Pancreas (tissue), 10 donors: Measurements from ENCODE around the gene GAS7. TPM values are rescaled to one million over a fixed set of nuclear protein-coding genes. Genes with fewer than 3 reads are reported as not detected.

ENCODE experiments used
- ATAC-seq, 4 donors: fragments of 200-7000 bp; cut with Tn5 transposase; one replicate each; pipeline versions ENCODE4 v1.8.0 to v1.9.1; 2020; ENCODE audit warnings: mild to moderate bottlenecking in 4 of 4, moderate library complexity in 4 of 4
- DNase-seq, 6 donors: peaks; one replicate each; pipeline ENCODE4 v3.0.0-alpha.2; 2020
- FAIRE-seq: peaks from 2 replicates; lab custom pipeline; 2012; peaks lifted over from hg19 to GRCh38; lab: Jason Lieb, UNC
- H3K27ac ChIP-seq, 4 donors: fragments of 200-600 bp; sonication (generic); 1 replicate in 3 of 4; 2 replicates in 1 of 4; pipeline versions ENCODE4 v1.5.0 to v1.8.0; 2020
- H3K27me3 ChIP-seq, 4 donors: fragments of 200-600 bp; one replicate each; pipeline ENCODE4 v1.8.0; 2021
- H3K36me3 ChIP-seq, 3 donors: fragments of 200-600 bp; sonication (generic) in 1 of 3; one replicate each; pipeline versions ENCODE4 v1.5.0 to v1.8.0; 2020 to 2021
- H3K4me1 ChIP-seq, 3 donors: fragments of 200-600 bp; one replicate each; pipeline ENCODE4 v1.8.0; 2021
- H3K4me3 ChIP-seq, 4 donors: fragments of 200-600 bp; sonication (generic) in 2 of 4; one replicate each; pipeline versions ENCODE4 v1.5.0 to v1.8.0; 2020 to 2021
- H3K9me3 ChIP-seq, 4 donors: fragments of 200-600 bp; one replicate each; pipeline ENCODE4 v1.8.0; 2021
- CTCF ChIP-seq, 4 donors: fragments of 200-600 bp; sonication (generic) in 3 of 4; IDR thresholded peaks; one replicate each; pipeline versions ENCODE4 v1.5.0 to v1.8.0; 2021; ENCODE audit warnings: antibody characterized with exemption in 4 of 4
- WGBS, 2 donors: extraction: QIAGEN DNeasy Blood & Tissue Kit; methylation state at CpG; one replicate each; pipeline ENCODE4 v1.1.7; 2013; 5-methylcytosine and 5-hydroxymethylcytosine counted together
- intact Hi-C, 3 donors: fragments of 100-400 bp; cut with DNase I; formaldehyde crosslinking; loops; one replicate each; pipeline versions ENCODE4 v1.11.1 to v1.14.2; 2022
- polyA plus RNA-seq, 2 donors: library from polyadenylated mRNA; stranded (reverse); fragments of 200-250 nt; gene quantifications; one replicate each; pipeline ENCODE4 v1.2.3, GENCODE V29; 2013
- total RNA-seq, 6 donors: library from RNA; stranded (reverse); fragmentation: NEBNext Ultra II Directional in 4 of 6; extraction: Animal tissue kit (Norgen Biotek cat#: 25700) in 4 of 6; gene quantifications; one replicate each; pipeline versions ENCODE4 v1.2.1 to v1.2.4, GENCODE V29; 2021 to 2023
- donor health status: healthy with polysubstance abuse.
- donor health status: DM: no; HTN: no; CAD: no; lungs with moderate emphysema.
- donor health status: DM: no; HTN: no; CAD: no.
- donor health status: control.
- donor health status: control.
- donor health status: Bipolar disorder and iron deficiency.
- donor health status: DM: yes; HTN: yes; CAD: no.
- donor health status: DM: no; HTN: no; CAD: no.
- donor health status: DM: no; HTN: no; CAD: no.
- donor health status: DM: yes; HTN: yes; CAD: no.

The GAS7 gene
- total and polyA plus RNA-seq, 8 donors, result 1.9 to 22.9 (median 3.7) TPM

GRCh38 chr17:10166176-10166935, 32.0 kb downstream of the GAS7 start:
- FAIRE-seq, result no peak
- Histone ChIP-seq H3K9me3 (no peaks in the 10 kb centered on the region), H3K4me1 (no peaks in the 10 kb centered on the region), H3K27me3 (no peaks in the 10 kb centered on the region), H3K4me3 (no peak overlapping the region), H3K27ac (no peak overlapping the region), H3K36me3 (no peaks in the 10 kb centered on the region)
- WGBS, 2 donors, result 65 to 72% methylated on average over 7 of the region's 7 CpGs
- intact Hi-C loops, result no loop called here
- no peak for DNase-seq
- ATAC-seq, result no peak
- no peak for TF ChIP-seq CTCF (IDR thresholded peaks at IDR 0.05)

GRCh38 chr17:10162096-10162495, 36.3 kb downstream of the GAS7 start:
- intact Hi-C loops, result no loop called here
- Histone ChIP-seq H3K4me3 (no peak overlapping the region), H3K9me3 (no peaks in the 10 kb centered on the region), H3K27ac (no peak overlapping the region), H3K4me1 (no peaks in the 10 kb centered on the region), H3K27me3 (no peaks in the 10 kb centered on the region), H3K36me3 (no peaks in the 10 kb centered on the region)
- 62 to 72% methylated on average over 5 of the region's 5 CpGs for WGBS, 2 donors
- DNase-seq (no peak), FAIRE-seq (no peak), ATAC-seq (no peak)
- no peak for TF ChIP-seq CTCF (IDR thresholded peaks at IDR 0.05)

- no peak for TF ChIP-seq CTCF (IDR thresholded peaks at IDR 0.05)
- H3K36me3 ChIP-seq, result no peaks in the 10 kb centered on the region
- intact Hi-C loops, result no loop called here
- ATAC-seq (no peak), FAIRE-seq (no peak), DNase-seq (no peak)
- no peaks in the 10 kb centered on the region for H3K27me3 ChIP-seq
- no peak overlapping the region for H3K27ac ChIP-seq
- peaks cover 0 to under 1% (median 0%) of the 10 kb centered on the region in 3 donors for H3K4me1 ChIP-seq
- no peak overlapping the region for H3K4me3 ChIP-seq
- WGBS, 2 donors, result 57 to 62% methylated on average over 5 of the region's 5 CpGs
- no peaks in the 10 kb centered on the region for H3K9me3 ChIP-seq
Measured at GRCh38 chr17:10161386-10161785, 37.0 kb downstream of the GAS7 start.

GRCh38 chr17:10156948-10157607, 41.3 kb downstream of the GAS7 start:
- TF ChIP-seq CTCF (IDR thresholded peaks at IDR 0.05), result no peak
- Histone ChIP-seq H3K27ac (peak overlapping the region in 2 of 4 donors; percentile 28 to 48), H3K4me3 (no peak overlapping the region), H3K36me3 (no peaks in the 10 kb centered on the region), H3K27me3 (no peaks in the 10 kb centered on the region), H3K9me3 (no peaks in the 10 kb centered on the region), H3K4me1 (peaks cover 0 to 2% (median 0%) of the 10 kb centered on the region in 3 donors)
- FAIRE-seq (no peak), ATAC-seq (peak in 3 of 4 donors; percentile 43 to 77 (median 75)), DNase-seq (peak in 1 of 6 donors; percentile 61)
- 40 to 49% methylated on average over 11 of the region's 11 CpGs for WGBS, 2 donors
- intact Hi-C loops, result no loop called here

GRCh38 chr17:10156599-10156947, 41.8 kb downstream of the GAS7 start:
- H3K27ac ChIP-seq, result peak overlapping the region in 1 of 4 donors; percentile 48
- no peaks in the 10 kb centered on the region for H3K9me3 ChIP-seq
- H3K4me3 ChIP-seq, result no peak overlapping the region
- WGBS, 2 donors, result 63 to 65% methylated on average over 4 of the region's 4 CpGs
- no peak for FAIRE-seq
- H3K36me3 ChIP-seq, result no peaks in the 10 kb centered on the region
- no peak for TF ChIP-seq CTCF (IDR thresholded peaks at IDR 0.05)
- H3K27me3 ChIP-seq, result no peaks in the 10 kb centered on the region
- peak in 2 of 4 donors; percentile 32 to 61 for ATAC-seq
- DNase-seq, result no peak
- intact Hi-C loops, result no loop called here
- H3K4me1 ChIP-seq, result peaks cover 0 to 2% (median 0%) of the 10 kb centered on the region in 3 donors
